HG02840 (cell line): ENCODE results near the gene PPOX.
A peak's percentile ranks its signal among the peaks of the same experiment; 100 is the strongest.

Experiments used
- ATAC-seq: cut with Tn5 transposase; IDR thresholded peaks from one replicate; pipeline ENCODE4 v1.9.1; 2021; ENCODE audit warnings: mild to moderate bottlenecking, moderate library complexity, moderate number of reproducible peaks; ENCODE audit not compliant: unreplicated experiment, low FRiP score

The PPOX gene

DNA sequence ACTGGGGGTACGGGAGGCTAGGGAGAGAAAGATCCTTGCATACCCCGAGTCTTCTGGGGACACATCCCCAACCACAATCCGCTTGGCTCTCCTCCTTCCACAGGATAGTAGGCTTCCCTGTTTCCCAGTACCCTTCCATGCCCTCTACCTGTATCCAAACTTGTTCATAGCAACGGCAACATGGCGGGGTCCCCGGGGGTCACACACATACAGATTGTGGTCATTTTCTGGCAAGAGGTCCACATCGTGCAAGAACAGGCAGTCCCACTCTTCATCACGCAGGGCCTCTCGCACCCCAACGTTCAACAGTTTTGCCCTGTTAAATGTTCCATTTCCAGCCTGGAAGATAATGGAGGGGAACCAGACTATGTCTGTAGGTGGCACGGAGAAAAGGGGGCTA, 7.5 kb downstream of the PPOX start:
- no peak for ATAC-seq

DNA sequence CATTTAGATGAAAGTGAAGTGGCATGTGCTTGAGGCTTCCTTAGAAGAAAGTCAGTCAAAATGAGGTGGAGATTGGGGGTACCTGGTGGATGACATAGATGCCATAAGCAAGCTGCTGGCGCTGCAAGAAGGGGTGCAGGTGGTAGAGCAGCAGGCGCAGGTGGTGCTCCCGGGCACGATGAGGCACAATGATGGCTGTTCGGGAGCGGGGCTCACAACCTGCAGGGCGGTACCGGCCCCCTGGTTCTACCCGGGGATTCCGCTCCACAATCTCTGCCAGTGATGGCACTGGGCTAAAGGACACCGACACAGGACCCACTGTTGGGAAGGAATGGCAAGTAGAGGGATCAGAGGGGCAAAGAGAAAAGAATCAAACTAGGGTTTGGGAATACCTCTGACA, 8.7 kb downstream of the PPOX start:
- no peak for ATAC-seq

DNA sequence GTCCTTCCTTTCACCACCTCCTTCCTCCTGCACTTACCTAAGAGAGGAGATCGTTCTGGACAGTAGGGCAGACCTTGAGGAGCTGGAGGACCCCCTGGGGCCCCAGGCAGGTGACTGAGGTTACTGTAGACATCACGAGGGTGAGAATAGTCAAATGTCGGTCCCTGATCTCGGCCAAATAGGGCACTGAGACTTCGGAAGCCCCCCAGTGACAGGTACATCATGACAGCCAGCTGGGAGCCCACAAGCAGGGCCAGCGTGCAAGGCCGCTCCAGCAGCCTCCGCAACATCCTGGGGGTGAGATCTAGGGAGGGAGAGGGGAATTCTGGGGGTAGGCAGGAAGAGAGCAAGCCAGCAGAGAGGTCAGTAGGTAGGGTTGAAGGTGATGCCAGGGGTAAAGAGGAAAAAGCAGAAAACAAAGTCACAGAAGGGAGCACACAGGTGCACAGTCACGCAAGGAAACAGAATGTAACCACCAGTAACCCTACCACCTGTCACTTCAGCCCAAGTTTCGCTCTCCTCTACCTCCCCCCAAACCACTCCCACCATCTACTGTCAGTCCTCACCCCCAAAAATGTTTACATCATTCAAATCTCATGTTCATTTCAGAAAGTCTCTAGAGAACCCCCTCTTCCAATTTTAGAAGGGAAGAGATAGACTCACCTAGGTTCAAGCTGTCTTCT, 9.7 kb downstream of the PPOX start:
- ATAC-seq = no peak

DNA sequence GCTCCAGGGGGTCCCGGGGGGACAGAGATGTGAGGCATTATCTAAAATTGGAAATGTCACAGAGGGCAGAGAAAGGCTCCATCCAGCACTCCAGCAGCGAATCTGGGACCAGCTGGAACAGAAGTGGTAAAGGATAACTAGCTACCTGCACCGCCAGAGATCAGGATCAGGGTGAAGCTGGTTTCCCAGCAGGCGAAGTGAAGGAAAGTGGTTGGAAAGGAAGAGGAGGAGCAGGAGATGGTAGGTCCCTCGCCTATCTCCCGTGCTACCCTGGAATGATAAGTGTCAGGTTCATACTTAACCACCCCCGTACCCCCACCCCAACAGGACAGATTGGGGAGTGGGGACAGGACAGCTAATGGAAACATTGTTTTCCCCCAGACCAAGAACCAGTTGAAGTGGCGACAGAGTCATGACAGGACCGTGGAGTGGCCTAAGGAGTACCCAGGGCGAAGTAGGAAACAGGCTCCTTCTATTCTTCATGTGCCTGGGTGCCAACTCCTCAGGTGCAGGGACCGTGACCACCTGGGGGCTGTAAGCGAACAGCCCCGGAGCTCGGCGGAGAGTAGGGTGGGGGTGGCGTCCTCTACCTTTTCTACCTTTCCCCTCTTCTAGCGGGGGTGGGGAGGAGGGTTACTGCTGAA, 10.4 kb downstream of the PPOX start:
- ATAC-seq = no peak

DNA sequence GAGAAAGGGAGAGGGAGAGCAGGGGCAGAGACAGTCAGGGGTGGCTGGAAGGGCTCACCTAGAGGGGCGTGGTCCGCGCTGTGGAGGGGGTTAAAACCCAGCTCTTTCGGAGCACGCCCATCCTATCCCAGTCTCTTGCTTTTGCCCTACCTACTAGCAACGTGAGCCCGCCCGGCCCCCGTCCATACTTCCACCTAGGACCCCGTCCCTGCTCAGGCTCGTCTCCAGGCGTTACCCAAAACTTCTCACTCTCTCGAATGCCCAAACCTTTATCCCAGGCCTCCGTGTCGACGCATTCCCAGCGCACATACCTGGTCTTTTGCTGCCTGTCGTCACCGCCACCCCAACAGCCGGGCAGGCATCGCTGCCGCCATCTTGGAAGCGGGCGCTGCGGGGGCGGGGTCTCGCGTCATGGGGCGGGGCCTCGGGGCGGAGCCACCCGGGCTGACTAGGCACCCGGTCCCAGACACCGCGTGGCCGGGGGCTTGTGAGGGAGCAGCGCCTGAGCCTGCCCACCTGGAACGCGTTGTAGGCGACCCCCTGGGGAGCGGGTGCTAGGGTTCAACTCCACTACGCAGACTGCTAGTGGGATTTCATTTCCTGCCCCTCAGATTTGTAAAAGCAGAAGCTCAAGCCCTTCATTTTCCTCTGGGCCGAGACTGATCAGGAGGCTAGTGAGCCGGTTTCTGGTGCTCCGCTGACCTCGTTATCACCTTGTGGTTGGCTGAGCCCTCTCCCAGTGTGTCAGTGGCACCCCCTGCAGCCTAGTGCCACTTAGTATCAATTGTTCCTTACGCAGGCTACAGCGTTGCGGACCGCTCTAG, 11.1 kb downstream of the PPOX start, which contains the start of gene B4GALT3:
Gene B4GALT3 (minus strand): TSS at position 396 of the 824 bp plus-strand sequence. CDS start 1,447 bp downstream, outside the sequence.
- peak; percentile 69 for ATAC-seq

DNA sequence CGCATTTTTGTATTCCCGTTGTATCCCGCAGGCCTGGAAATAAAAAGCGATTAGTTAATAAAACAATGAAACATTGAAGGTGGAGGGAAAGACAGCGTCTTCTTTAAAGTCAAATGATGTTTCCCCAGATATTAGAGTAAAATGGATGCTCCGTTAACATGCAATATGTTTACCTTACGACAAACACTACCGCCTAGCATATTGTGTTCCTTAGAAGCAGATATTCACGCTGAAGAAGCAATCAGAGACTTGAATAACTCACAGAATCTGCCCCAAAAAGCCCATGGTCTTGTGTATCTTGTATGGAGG, 11.7 kb downstream of the PPOX start:
- ATAC-seq = no peak

DNA sequence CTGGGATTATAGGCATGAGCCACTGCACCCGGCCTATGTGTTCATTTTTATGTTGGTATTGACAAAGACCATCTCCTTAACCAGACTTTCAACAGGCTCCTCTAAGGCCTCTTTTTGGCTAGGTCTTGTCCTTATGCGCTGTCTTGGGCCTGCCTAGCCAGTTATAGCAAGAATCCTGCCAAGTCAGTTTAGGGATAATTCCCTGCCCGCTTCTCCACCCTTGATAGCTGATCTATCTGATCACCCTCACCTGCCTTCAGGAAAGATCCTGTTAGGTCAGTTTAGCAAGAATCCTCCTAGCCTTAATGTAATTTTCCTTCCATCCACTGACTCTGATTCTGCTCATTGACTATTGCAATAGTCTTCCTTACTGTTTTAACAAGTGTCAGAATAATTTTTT, 13.5 kb downstream of the PPOX start:
- no peak for ATAC-seq

DNA sequence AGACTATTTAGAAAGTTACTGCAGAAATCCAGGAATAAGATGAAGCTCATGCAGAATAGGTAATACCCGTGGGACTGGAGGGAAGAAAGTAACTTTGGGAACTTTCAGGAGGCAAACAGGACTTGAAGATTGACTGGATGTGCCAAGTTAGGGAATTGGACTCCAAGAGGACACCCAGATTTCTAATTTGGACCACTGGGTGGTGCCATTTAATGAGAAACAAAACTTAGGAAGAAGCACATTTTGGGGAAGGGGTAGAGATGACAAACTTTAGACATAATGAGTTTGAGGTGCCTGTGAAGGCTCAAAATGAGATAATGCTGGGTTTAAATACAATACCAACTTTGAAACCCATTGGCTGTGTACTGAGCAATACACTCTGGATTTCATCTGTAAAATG, 14.4 kb downstream of the PPOX start:
- ATAC-seq = no peak

DNA sequence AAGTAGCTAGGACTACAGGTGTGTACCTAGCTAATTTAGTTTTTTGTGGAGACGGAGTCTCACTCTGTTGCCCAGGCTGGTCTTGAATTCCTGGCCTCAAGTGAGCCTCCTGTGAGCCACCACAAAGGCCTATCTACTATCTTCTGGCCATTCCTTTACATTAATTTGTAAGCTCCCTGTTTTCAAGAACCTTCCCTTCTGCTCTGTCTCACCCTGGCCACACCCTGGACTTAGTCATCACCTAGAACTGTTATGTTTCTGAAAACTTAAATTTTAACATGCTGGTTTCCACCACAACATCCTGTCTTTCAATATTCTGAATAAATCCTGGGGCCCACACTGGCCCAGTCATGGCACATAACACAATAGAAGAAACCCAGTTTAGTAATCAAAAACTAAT, 16.0 kb downstream of the PPOX start:
- no peak for ATAC-seq

DNA sequence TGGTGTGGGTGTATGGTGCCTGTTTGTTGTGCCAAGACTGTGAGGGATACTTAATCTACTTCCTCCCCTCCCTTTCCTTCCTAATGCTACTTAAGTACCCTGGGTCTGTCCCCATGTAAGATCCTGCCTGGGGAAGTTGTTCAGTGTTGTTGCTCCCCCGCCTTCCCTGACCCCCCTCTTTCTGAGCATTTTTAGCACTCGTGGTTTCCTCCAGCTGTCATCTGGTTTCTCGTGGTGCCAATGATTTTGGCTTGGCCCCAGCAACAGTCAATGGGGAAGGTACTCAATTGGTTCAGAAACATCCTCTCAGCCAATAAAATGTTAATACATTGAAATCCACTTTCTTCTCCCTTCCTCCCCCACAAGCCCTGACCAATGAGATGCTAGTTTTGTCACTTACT, 19.1 kb downstream of the PPOX start:
- ATAC-seq = peak; percentile 53

DNA sequence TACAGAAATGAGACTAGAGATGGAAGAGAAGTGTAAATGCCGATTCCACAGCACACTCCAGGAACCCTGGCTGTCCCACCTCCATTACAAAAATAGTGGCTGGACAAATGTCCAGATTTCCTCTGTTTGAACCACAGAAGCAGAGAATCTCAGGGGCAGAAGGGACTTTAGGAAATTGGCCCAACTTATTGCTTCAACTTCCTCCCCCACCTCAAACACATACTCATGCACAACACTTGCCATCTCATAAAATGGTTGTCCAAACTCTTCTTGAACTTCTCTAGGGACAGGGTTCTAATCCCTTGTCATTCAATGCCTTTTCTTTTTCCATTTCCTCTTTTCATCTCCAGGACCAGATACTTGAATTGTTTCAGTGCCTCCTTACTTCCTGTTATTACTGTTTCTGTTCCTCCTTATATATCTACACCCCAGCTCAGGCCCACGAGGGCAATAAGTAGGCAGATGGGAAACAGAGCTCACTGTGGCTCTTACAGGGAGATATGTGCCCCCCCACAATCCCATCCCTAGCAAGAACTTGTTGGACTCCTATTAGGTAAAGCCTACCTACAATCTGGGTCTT, 19.6 kb downstream of the PPOX start:
- peak; percentile 20 for ATAC-seq

DNA sequence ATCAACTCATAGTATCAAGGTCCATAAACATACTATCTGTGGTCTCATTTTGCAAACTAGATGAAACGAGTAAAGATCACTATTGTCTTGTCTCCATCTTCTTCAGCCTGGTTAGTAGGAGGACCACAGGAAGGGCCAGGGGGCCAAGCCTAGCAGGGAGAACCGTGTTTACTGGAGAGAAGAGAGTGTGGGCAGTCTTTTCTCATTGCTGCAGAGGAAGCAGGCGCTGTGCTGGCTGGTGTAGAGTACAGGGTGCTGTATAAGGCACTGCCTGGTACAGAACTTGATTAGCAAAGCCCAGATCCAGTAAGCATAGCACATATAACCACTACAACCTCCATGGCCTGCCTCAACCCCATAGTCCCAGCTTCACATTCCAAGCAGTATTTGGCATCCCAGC, 21.1 kb downstream of the PPOX start:
- ATAC-seq = no peak

DNA sequence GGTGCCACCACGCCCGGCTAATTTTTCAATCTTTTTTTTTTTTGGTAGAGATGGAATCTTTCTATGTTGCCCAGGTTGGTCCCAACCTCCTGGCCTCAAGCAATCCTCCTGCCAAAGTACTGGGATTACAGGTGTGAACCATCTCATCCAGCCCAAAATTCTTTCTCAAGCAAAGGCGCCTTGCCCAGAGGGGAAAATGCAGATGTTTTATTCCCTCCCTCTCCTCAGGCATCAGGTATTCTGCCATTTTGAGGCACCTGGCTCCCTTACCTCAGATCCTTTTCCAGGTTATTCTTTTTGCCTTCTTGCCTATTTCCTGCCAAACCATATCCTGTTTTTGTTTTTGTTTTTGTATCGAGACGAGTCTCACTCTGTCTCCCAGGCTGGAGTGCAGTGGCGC, 22.2 kb downstream of the PPOX start:
- no peak for ATAC-seq

DNA sequence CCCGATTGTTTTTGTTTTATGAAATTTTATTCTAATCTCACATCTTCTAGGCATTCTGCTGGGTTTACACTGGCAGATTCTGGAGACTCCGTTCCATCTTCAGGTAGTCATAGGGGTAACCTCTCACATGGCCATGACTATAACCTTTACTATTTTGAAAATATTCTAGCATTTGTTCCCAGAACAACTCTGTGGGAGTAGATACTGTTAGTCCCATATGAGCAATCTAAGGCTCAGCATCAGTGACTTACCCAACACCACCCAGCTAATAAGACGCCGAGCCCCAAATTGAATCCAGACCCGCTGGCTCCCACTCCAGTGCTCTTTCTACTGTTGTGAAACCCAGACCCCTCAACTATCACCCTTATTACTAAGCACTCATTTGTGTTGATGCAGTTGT, 22.8 kb downstream of the PPOX start:
- ATAC-seq = no peak

DNA sequence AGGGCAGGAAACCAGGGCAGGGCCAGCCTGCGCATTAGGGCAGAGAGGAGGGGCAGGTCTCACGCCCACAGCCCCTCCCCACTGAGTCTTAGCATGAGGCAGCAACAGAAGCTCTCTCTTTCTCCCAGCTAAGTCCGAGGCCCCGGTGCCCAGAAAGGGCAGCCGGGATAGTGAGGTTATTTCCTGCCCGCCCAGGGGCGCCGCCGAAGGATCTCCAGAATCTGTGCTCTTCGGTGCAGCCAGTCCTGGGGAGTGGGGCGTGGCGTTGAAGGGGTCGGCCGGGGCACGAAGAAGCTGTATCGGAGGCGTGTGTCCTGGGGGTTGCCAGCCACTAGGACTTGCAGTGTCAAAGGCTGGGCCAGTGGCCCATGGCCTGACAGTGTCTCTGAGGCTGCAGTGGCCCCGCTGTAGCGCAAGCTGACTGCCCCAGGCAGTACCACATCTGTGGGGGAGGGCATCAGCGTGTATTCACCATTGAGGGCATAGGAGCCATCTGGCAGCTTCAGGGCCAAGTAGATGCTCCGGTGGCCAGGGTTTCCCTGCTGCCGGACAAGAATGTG, 24.8 kb downstream of the PPOX start:
- ATAC-seq = no peak

DNA sequence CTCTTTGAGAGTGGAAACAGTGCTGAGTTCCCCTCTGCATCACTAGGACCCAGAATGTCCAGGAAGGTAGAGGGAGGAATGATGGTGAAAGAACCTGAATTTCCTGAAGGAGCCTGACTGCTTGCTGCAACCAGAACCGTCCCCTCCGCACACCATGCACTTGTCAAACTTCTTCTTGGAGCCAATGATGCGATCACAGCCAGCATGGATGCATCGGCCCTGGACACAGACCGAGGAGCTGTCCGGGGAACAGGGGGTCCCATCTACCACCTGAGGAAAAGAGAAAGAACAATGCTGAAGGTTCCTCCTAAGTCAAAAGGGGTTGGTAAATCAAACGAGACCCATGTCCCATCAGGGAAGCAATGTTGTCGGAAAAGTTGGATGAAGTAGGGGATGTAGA, 25.7 kb downstream of the PPOX start:
- no peak for ATAC-seq

DNA sequence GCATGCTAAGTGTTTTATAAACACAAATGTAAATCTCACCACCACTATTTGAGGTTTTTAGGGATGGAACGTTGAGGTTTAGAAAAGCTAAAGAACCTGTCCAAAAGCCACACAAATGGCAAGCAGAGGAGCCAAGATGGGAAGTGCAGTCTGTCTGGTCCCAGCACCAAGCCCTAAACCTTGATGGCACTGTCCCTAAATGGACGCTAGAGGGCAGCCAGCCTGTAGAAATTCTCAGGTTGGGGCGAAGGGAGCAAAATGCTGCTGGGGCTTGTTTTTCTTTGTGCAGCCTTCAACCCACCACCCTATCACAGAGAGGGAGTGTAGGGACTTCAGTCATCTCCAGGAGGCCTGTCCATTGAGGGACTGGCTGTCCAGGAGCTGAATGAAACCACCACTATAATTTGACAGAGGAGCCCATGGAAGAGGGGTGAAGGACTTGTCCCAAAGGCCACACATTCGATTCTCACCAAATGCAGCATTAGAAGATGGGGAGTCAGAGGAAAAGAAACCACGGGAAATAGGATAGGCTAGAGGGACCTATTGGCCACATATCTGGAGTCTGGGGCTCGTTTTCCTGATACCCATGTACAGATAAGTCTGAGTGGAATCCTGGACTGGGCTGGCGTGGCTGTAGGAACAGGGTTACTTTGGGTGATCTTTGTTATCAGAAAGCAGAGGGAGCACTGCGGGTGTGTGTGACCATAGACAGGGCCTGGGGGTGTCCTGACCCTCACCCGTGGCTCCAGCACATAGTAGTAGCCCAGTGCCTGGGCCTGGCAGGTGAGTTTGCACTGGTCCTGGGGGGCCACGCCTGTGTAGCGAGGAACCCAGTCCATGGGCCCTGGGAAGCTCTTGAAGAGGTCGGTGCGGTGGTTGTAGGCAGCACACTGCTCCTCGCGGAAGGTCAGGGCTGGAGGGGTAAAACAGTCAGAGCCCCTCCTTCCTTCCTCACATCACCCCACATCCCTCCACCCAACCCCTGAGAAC, 26.5 kb downstream of the PPOX start:
- no peak for ATAC-seq

DNA sequence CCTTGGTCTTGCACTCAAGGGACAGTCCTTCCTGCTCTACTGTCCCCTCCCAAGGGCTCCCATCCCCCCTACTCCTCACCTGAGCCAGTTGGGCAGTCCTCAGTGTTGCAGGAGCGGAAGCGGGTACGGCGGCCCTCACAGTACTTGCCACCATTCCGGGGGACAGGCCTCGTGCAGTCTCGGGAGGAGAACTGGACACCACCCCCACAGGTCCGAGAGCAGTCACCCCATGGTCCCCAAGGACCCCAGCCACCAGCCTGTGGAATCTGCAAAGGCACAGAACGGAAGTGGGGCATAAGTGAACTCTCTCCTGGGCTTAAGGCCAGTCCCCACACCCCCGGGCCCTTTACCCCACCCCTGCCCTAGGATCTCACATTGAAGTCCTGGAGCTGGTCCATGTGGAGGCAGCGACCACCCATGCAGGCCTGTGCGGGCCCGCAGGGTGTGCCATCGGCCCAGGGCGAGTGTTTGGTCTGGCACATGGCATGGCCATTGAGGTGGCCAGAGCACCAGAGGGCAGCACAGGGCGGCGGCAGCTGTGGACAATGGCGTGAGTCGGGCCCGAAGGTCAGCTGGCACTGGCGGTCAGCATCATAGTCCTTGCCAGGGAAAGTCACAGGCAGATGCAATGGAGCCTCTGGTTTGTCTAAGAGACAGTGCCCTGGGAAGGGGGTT, 27.5 kb downstream of the PPOX start:
- no peak for ATAC-seq

DNA sequence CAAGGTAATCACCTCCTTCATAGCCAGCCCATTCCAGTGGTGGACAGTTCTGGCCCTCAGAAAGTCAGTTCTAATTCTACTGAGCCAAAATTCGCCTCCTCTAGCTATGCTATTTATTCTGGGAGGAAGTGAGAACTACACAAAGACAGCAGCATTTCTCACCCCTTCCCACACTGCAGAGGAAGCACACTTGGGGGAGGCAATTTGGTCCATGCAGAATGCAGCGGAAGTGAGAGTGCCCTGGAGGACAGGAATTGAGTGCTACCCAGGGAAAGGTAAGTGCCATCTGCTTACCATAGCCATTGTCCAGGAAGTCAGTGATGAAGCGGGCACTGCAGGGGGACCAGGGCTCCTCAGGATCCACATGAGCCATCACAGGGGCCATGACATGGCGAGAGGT, 28.9 kb downstream of the PPOX start:
- ATAC-seq = no peak
